Stimulated activated CD8-positive, alpha-beta memory T cell treated with anti-CD3 and anti-CD28 coated beads, Interleukin-12 subunit alpha, Interleukin-12 subunit beta, amount 100 ng/mL, for 24 hours (primary cell): Measurements from ENCODE around the gene ZNF300.
"Not testable (repeated sequence)": the region's sequence is repeated elsewhere in the genome, so short reads cannot be mapped to it uniquely, and the experiment has no call there.

Experiments used
- DNase-seq: peaks from one replicate; pipeline ENCODE4 v3.0.0-alpha.2; 2020; ENCODE audit errors: extremely low read depth

The ZNF300 gene

GRCh38 chr5:150904479-150905311, at the start of gene ZNF300:
TSS of gene ZNF300 (minus strand) at chr5:150904980. CDS start at chr5:150903155, 1,825 bp downstream.
- DNase-seq, result peak; percentile 7

DNA sequence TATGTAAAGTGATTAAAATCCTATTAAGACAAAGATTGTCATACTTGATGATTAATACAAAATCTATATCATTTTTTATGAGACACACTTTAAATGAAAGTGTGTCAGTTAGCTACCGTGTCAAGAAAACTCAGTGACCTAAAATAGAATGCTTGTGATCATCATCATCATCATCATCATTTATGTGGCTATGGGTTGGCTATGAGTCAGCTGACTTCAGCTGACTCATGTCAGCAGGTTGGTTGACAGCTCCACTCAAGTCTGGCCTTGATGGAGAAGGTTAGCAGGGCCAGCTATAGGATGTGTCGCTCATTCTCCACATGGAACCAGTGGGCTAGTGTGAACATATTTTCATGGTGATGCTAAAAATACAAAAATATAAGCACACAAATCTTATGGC, 43.8 kb upstream of the ZNF300 start:
- DNase-seq, result no peak

GRCh38 chr5:150946351-150946905, 41.6 kb upstream of the ZNF300 start:
- DNase-seq, result no peak

DNA sequence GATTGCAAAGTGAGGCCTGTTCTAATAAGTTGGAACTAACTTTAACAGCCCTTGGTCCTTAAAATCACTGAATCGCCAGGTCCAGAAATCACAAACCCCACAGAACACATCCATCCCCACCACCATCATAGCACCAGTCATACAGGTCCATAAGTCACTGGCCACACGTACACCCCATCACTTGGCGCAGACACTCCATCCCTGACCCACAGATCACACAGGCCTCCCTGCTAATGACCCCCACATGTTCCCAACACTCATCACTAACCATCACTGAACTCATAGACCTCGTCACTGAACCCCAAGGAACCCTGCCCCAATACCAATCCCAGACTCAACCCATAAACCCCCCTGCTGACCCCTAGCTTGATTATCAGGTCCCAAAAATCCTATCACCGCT, 41.2 kb upstream of the ZNF300 start:
- no peak for DNase-seq

GRCh38 chr5:150945486-150945885, 40.7 kb upstream of the ZNF300 start:
- no peak for DNase-seq

DNA sequence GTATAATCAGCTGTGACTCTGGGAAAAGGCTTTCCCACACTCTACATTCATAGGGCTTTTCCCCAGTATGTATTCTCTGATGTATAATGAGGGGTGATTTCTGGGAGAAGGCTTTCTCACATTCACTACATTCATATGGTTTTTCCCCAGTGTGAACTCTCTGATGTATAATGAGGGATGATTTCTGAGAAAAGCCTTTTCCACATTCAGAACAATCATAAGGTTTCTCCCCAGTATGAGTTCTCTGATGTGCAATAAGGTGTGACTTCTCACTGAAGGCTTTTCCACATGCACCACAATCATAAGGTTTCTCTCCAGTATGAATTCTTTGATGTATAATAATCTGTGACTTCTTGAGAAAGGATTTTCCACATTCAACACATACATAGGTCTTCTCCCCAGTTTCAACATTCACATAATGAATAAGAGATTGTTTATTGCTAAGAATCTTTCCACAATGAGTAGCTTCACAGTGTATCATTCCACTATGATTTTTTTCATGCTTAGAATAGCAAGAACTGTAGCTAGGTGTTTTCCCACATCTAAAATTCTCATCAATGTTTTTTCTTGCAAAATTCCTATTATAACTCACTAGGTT, 26.7 kb upstream of the ZNF300 start:
- DNase-seq, result no peak

DNA sequence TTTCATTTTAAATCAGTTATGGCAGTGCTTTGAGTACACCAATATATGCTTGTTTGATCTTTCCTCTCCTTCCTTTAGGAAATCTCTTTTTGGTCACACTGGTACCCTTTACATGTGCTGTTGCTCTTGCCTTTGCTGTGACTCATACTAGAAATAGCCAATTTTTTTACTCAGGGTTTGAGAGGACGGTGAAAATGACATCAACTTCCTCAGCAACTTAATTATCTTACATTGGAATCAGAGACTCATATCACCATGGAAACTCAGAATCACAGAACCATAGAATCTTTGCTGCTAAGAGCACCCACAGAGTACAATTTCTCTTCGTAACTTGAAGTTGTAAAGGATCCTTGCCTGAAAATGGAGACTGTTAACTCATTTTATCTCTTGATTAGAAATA, 13.8 kb upstream of the ZNF300 start:
- no peak for DNase-seq

DNA sequence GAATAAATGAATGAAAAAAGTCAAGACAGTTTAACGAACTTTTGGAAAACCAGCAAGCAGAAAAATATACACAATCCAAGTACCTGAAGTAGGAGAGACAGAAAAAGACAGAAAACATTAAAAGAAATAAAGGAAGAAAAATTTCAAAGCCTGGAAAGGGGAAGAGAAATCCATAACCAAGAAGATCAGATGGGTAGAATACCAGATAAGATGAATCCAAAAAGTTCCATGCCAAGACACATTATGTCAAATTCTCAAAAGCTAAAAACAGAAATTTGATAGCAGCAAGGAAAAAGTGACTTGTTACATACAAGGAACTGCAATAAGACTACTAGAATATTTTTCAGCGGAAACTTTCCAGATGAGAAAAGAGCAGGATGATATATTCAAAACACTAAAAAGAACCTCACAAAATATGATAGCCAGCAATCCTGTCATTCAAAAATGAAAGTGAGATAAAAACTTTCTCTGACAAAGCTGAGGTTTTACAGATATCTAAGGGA, 7.6 kb upstream of the ZNF300 start:
- no peak for DNase-seq

GRCh38 chr5:150905312-150905683, 518 bp upstream of the ZNF300 start:
- no peak for DNase-seq

DNA sequence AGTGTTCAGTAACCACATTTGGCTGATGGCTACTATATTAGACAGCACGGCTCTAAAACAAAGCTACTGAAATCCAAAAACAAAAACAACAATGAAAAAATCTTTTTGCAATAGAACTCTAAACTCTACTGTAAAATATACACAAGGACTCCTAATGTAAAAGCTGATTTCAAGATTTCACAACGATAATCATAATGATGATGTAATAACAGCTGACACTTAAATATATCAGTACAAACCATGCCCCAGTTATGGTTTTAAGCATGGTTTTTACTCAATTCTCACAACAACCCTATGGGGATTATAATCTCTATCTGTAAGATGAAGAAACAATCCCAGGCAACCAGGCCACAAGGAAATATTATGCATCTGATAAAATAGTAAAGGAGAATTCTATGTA, 3.3 kb downstream of the ZNF300 start:
- no peak for DNase-seq

GRCh38 chr5:150895431-150896428, 9.1 kb downstream of the ZNF300 start:
- DNase-seq, result no peak

- no peak for DNase-seq
These were observed 25.4 kb downstream of the ZNF300 start for GRCh38 chr5:150879358-150879757.

DNA sequence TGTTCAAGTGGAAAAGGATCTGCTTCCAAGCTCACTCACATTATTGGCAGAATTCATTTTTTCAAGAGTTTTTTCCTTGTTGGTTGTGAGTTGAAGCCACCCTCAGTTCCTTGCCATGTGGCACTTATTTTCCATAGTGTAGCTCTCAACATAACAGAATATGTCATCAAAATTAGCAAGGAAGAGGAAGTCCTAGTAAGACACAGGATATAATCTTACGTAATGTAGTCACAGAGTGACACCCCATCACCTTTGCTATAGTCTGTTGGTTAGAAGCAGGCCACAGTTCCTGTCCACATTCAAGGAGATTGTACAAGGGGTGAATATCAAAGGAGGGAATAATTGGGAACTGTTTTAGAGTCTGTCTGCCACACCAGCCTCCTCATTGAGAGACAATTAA, 42.7 kb downstream of the ZNF300 start:
- DNase-seq, result no peak

- DNase-seq, result no peak
These were observed 44.4 kb downstream of the ZNF300 start for GRCh38 chr5:150860246-150860821.

DNA sequence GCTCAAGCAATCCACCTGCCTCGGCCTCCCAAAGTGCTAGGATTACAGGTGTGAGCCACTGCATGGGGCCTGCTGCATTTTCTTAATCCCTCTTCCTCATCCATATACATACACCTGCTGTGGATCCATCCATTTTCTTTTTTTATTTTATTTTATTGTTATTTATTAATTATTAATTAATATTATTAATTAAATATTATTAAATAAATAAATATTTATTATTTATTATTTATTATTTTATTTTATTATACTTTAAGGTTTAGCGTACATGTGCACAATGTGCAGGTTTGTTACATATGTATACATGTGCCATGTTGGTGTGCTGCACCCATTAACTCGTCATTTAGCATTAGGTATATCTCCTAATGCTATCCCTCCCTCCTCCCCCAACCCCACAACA, 48.1 kb downstream of the ZNF300 start:
- DNase-seq, result not testable (repeated sequence)

- DNase-seq, result no peak
These were observed 51.2 kb downstream of the ZNF300 start for GRCh38 chr5:150853561-150853960.

DNA sequence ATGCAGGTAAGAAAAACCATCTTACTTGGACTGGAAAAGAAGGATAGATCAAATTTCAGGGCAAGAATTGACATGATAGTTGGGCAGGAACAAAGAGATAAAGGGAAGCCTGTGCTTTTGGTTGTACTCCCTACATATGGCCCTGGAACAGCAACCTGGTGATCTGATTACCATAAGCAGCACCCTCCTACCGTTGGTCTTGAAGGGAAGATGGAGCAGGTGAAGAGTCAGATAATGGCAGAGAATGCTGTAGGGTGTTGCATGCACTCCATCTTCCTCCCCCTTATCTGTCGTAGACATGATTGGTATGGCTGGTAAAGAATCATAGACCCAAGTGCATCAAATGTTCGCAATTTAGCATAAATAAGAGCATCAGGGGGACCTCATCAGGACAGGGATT, 53.7 kb downstream of the ZNF300 start:
- DNase-seq, result no peak

GRCh38 chr5:150848271-150848670, 56.5 kb downstream of the ZNF300 start:
- DNase-seq, result no peak

DNA sequence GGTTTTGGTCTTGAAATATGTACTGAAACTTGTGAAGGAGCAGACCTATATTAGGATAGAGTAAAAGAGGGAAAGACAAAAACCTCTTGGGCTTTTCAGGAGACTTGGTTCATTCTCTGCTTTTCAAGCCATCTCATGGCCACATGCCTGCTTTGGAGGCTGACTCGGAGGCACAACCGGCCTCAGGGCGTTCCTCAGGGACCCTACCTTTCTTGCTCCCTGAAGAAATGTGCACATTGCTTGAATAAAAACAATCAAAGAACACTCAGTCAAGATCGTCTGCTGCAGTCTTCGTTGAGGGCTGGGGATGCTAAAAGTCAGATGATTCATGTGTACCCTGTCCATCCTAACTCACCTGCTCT, 57.5 kb downstream of the ZNF300 start:
- no peak for DNase-seq

- DNase-seq, result no peak
These were observed 58.0 kb downstream of the ZNF300 start for GRCh38 chr5:150846654-150847333.

GRCh38 chr5:150846308-150846653, 58.5 kb downstream of the ZNF300 start, which contains the start of gene IRGM:
TSS of gene IRGM (plus strand) at chr5:150846521. CDS start at chr5:150848124, 1,603 bp downstream.
- DNase-seq, result not testable (repeated sequence)
